Inflammatory macrophage treated with lipopolysaccharide for 1 hour (primary cell): ENCODE data around the gene GDPD5.

Source experiments
- DNase-seq, 2 donors: peaks; one replicate each; pipeline ENCODE4 v3.0.0-alpha.2; 2020 to 2022

GDPD5 gene

GRCh38 chr11:75557666-75558494 lies 32.1 kb upstream of the GDPD5 start:
- DNase-seq: no peak

GRCh38 chr11:75556275-75556674 lies 30.5 kb upstream of the GDPD5 start:
- DNase-seq: no peak

- DNase-seq: no peak
These were observed 29.5 kb upstream of the GDPD5 start for GRCh38 chr11:75555079-75555811.

GRCh38 chr11:75554258-75555022 lies 28.7 kb upstream of the GDPD5 start:
- DNase-seq: no peak

- DNase-seq: no peak
These were observed 28.1 kb upstream of the GDPD5 start for GRCh38 chr11:75553889-75554257.

GRCh38 chr11:75553182-75553581 lies 27.4 kb upstream of the GDPD5 start:
- no peak for DNase-seq

GRCh38 chr11:75549370-75549958 lies 23.7 kb upstream of the GDPD5 start:
- DNase-seq: no peak

GRCh38 chr11:75548595-75549272 lies 23.0 kb upstream of the GDPD5 start:
- DNase-seq: no peak

GRCh38 chr11:75547617-75548058 lies 21.9 kb upstream of the GDPD5 start:
- peak in 1 of 2 donors; percentile 67 for DNase-seq

- DNase-seq: no peak
These were observed 21.4 kb upstream of the GDPD5 start for GRCh38 chr11:75547177-75547576.

GRCh38 chr11:75543806-75544205 lies 18.1 kb upstream of the GDPD5 start:
- DNase-seq: no peak

- no peak for DNase-seq
These were observed 16.3 kb upstream of the GDPD5 start for GRCh38 chr11:75542088-75542438.

- DNase-seq: no peak
These were observed 15.7 kb upstream of the GDPD5 start for GRCh38 chr11:75541193-75542087.

- DNase-seq: no peak
These were observed 14.0 kb upstream of the GDPD5 start for GRCh38 chr11:75539459-75540334.

GRCh38 chr11:75538150-75538942 lies 12.6 kb upstream of the GDPD5 start:
- no peak for DNase-seq

GRCh38 chr11:75537740-75538139 lies 12.0 kb upstream of the GDPD5 start:
- DNase-seq: no peak

- DNase-seq: peak; percentile 44 to 56
These were observed 11.3 kb upstream of the GDPD5 start for GRCh38 chr11:75536786-75537641.

GRCh38 chr11:75535071-75535470 lies 9.3 kb upstream of the GDPD5 start:
- DNase-seq: no peak
